ENCODE measurements around the gene MYO15B.

Gene MYO15B

DNA sequence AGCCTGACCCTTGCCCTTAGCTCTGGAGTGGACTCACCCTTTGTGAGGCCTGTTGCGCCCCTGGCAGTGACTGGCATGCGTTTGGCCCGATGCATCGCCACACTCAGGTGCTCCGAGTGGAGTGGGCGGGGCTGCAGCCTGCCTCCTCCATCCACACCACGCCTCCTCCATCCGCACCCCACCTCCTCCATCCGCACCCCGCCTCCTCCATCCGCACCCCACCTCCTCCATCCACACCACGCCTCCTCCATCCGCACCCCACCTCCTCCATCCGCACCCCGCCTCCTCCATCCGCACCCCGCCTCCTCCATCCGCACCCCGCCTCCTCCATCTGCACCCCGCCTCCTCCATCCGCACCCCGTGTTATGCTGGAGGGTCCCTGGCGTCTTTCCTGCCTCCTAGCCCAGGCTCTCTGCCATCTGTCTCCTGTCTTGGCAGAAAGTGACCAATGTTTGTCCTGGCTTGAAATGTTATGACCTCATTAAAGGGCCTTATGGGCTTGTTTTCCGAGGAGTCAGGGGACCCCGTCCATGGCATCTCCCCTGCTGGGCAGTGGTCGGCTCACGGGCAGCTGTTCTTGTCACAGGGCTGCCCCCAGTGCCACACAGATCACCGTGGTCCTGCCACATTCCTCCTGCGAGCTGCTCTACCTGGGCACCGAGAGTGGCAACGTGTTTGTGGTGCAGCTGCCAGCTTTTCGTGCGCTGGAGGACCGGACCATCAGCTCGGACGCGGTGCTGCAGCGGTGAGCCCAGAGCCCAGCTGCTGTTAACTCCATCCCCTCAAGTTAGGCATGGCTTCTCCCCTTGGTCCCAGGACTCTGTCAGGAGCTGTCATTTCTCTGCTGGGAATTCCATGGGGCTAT, 28.7 kb upstream of the MYO15B start:
- DNase-seq: no peak

DNA sequence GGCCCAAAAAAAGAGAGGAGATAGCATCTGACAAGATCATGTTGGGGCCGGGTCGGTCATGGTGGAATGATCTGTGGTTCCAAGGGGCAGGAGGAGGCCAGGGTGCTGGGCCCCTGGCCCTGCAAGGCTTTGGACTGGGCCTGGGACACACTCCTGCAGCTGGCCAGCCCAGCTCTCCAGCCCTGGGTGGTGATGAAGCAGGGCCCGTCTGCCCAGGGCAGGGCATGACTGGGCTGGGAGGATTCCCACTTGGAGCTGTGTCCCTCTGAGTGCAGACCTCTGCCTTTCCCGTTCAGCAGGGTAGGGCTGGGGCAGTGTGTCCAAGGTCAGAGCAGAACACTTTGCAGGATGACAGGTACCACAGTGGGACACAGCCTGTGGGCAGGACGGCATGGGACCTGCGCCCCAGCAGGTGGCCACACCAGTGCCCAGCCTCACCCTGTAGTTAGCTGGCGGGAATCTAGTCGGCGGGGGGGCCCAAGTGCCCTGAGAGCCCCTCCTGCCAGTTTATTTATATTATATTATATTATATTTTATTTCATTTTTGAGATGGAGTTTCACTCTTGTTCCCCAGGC, 27.6 kb upstream of the MYO15B start:
- no peak for DNase-seq

DNA sequence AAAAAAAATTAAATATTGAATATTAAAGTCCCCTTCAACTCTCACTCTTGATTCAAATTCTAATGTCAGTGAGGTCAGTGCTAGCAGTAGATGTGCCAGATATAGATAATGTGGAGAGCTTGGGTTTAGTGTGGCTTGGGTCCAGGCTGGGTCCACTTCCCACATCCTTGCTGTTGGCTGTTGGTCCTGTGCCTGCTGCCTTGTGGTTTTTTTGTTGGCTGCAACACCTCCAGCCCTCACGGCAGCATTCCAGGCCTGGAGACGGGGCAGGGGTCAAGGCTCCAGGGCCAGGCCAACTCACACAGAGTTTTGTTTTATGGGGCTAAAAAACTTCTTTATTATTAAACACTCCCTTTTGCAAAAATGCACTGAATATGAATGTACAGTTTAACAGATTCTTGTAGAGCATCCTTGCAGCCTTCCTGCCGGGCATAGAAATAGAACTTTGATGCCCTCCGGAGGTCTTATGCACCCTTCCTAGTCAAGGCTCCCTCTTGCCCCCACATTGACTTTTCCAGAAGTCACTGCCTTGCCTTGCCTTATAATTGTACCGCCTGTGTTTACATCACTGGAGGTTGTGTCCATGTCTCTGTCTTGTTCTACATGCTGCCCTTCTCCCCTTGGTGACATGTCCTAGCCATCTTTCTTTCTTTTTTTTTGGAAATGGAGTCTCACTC, 25.5 kb upstream of the MYO15B start:
- no peak for DNase-seq

DNA sequence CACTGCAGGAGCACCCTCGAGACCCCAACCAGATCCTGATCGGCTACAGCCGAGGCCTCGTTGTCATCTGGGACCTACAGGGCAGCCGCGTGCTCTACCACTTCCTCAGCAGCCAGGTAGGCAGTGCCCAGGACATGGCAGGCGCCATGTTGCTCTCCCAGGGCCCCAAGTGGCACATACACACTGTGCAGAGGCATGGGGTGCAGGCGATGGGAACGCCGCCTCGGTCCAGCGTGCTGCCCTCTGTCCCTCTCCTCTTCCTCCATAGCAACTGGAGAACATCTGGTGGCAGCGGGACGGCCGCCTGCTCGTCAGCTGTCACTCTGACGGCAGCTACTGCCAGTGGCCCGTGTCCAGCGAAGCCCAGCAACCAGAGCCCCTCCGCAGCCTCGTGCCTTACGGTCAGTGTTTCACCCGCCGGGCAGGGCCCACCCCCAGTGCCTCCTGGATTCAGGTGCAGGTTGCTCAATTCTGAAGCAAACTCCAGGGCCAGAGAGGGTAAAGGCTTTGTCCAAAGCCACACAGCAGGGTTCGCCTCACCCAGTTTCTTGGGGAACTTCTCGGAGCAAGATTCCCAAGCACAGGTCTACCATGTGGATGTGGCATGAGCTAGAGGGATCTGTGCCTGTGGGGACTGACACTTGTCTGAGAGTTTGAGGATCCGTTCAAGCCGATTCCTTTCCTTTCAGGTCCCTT, 24.4 kb upstream of the MYO15B start:
- DNase-seq: no peak

DNA sequence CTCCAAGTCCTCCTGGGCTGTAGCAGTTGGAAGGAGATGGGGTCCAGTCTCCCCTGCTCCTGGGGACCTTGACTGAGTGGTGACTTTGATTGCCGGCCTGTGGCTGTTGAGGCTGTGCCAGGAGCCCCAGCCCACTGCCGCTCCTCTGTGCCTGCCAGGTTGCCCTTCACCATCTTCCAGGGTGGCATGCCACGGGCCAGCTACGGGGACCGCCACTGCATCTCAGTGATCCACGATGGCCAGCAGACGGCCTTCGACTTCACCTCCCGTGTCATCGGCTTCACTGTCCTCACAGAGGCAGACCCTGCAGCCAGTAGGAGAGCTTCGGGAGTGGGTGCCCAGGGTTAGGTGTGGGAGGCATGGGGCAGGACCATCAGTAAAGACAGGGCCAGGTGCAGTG, 23.4 kb upstream of the MYO15B start:
- no peak for DNase-seq

DNA sequence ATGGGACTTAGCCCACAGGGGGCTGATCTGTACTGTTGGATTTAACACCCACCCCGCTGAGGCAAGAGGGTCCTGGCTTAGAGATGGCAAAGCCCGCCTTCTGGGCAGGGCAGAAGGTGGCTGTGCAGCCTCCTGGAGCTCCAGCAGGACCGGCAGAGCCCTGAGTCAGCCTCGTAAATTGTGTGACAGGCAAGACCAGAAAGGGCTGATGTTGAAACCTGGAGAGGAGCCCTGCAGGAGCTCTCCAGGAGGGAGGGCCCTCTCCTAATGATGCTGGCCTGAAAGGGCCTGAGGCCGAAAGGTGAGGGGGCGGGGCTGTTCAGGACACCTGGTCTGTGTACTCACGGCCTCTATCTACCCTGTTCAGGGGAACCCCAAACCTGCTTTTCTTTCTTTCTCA, 22.5 kb upstream of the MYO15B start:
- no peak for DNase-seq

DNA sequence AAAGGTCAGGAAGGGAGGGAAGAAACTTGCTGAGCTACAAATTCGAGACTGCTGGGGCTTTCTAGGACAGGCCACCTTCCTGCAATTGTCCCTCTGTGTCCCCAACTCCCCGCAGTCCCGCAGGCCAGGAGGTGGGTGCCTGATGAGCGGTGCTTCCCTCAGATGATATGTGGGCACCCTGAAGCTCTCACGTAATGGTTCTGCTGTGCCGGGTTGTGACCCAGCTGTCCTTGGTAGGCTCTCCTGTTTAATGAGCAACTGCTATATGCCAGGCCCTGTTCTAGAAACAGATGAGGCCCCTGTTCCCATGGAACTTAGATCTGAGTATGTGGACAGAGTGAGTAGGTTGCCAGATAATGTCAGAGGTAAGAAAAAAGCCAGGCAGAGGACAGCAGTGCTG, 22.0 kb upstream of the MYO15B start:
- no peak for DNase-seq

DNA sequence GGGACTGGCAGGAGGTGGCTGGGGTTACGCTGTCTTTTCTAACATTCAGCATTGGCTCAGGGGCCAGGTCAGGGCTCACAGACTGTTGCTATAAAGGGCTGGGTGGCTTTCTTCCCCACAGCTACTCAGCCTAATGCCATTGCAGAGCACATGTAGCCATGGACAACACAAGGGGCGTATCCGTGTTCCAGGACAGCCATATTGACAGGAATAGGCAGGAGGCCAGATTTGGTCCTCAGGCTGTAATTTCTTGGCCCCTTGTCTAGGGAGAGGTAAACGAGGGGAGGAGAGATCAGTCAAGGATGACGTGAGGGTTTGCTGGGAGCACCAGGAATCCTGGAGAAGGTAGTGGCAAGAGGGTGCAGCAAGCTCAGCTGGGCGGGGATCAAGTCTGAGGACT, 21.2 kb upstream of the MYO15B start:
- DNase-seq: no peak

DNA sequence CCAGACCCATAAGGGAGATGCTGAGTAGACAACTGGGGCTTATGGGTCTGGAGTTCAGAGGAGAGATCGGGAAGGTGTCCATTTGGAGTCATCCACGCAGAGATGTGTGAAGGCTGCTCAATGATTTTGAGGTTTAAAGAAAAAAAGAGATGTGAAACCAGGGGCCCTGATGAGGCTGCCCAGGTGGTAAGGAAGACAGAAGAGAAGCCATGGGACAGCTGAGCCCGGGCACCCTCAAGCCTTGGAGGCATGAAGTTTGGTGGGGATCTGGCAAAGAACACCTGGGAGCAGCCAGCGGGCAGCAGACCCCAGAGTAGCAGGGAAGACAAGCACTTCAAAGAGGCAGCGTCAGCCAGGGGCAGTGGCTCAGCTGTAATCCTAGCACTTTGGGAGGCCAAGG, 20.8 kb upstream of the MYO15B start:
- no peak for DNase-seq

DNA sequence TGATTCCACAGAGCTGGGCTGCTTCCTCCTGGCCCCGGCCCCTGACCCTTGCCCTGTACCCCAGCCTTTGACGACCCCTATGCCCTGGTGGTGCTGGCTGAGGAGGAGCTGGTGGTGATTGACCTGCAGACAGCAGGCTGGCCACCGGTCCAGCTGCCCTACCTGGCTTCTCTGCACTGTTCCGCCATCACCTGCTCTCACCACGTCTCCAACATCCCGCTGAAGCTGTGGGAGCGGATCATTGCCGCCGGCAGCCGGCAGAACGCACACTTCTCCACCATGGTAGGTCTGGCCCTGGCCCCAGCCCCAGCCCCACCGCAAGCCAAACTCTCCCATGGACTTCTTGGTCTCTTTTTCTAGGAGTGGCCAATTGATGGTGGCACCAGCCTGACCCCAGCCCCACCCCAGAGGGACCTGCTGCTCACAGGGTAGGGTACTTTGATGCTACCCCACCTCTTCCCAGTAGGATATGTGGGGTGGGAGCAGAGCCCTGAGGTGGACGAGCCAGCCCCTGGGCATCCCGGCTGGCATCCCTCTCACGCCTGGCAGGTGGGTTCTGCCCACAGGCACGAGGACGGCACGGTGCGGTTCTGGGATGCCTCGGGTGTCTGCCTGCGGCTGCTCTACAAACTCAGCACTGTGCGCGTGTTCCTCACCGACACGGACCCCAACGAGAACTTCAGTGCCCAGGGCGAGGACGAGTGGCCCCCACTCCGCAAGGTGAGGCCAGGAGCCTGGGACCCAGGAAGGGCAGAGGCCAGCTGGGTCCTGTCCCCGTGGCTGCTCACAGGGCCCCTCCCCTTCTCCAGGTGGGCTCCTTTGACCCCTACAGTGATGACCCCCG, 19.0 kb upstream of the MYO15B start:
- DNase-seq: no peak

DNA sequence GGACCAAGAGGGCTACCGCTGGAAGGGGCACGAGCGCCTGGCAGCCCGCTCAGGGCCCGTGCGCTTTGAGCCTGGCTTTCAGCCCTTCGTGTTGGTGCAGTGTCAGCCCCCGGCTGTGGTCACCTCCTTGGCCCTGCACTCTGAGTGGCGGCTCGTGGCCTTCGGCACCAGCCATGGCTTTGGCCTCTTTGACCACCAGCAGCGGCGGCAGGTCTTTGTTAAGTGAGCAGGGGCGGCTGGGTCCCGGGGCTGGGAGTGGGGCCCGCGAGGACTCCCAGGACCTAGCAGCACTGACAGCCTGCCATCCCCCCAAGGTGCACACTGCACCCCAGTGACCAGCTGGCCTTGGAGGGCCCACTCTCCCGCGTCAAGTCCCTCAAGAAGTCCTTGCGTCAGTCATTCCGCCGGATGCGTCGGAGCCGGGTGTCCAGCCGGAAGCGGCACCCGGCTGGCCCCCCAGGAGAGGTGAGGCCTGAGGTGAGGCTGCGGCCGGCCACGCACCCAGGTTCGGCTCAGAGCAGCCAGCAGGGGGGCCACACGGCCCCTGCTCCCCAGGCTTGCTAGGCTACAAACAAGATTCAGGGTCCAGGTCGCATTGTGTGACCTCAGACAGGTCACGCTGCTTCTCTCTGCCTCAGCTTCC, 17.4 kb upstream of the MYO15B start:
- DNase-seq: no peak

DNA sequence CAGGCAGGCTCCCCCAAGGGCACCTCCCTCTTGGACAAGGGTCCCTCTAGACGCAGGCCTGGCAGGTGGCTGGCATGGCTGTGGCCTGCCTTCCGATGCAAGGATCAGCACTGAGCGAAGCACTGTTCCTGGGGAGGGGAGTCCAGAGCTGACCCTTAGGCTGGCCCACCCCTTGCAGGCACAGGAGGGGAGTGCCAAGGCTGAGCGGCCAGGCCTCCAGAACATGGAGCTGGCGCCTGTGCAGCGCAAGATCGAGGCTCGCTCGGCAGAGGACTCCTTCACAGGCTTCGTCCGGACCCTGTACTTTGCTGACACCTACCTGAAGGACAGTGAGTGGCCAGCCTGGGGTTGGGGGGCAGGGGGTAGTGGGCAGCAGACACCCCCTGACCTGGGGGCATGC, 16.8 kb upstream of the MYO15B start:
- DNase-seq: no peak

DNA sequence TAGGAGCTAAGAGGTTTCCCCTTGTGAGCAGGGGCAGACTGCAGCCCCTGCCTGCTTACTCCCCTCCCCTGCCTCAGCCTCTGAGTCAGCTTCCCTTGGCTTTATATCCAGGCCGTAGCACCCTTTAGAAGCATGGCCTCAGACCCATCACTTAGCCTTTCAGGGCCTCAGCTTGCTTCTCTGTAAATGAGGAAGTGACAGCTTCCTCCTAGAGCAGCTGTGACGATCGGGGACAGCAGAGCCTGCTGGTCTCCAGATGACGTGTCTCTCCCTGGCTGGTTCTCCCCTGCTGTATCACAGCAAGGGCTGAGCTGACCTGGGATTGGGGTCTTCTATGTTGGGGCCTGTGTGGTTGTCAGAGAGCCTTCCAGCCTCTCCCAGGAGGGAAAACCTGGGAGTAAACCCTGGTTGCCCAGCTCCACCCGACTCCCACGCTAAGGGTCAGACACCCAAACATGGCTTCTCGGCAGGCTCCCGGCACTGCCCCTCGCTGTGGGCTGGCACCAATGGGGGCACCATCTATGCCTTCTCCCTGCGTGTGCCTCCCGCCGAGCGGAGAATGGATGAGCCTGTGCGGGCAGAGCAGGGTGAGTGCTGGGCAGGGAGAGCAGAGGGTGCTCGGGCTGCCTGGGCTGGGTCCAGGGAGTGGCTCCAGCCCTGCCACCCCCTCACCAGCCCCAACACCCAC, 16.3 kb upstream of the MYO15B start:
- DNase-seq: no peak

DNA sequence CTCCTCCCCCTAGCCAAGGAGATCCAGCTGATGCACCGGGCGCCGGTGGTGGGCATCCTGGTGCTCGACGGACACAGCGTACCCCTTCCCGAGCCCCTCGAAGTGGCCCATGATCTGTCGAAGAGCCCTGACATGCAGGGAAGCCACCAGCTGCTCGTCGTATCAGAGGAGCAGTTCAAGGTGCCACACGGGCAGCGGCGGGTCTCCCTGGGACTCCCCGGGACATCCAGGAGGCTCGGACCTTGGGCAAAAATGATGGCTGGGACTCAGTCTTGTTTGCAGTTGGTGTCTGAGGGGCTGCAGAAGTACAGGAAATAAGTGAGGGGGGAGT, 15.8 kb upstream of the MYO15B start:
- no peak for DNase-seq

DNA sequence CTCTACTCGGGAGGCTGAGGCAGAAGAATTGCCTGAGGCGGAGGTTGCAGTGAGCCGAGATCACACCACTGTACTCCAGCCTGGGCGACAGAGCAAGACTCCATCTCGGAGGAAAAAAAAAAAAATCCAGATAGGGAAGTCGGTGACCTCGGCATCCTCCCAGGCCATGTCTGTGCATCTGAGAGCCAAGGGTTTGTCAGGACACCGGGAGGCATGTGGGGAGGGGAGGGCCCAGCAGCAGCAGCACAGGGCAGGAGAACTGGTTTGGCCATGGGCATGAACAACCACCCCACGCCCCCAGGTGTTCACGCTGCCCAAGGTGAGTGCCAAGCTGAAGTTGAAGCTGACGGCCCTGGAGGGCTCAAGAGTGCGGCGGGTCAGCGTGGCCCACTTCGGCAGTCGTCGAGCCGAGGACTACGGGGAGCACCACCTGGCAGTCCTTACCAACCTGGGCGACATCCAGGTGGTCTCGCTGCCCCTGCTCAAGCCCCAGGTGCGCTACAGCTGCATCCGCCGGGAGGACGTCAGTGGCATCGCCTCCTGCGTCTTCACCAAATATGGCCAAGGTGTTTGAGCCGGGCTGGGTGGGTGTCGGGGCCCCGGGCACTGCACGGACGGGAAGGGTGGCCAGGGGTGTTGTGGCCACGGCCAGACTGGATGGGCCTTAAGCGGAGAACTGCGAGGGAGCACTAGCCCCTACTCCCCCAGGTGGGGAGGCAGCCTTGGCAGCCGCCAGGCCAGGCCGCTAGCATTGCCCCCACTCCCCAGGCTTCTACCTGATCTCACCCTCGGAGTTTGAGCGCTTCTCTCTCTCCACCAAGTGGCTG, 14.7 kb upstream of the MYO15B start:
- DNase-seq: no peak

DNA sequence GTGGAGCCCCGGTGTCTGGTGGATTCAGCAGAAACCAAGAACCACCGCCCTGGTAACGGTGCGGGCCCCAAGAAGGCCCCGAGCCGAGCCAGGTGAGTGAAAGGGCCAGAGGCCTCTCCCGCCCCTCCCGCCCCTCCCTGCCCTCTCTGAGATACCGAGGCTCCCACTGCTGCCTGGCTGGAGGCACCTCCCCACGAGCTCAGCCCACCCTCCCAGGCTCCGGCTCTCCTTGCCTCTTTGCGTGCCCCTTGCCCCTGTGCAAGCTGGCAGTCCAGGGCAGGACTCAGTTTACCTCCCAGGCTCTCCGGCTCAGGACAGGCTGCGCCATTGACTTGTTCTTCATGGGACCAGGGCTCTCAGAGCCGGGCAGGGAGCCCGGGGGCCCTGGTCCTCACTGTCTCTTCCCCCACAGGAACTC, 14.1 kb upstream of the MYO15B start:
- no peak for DNase-seq

DNA sequence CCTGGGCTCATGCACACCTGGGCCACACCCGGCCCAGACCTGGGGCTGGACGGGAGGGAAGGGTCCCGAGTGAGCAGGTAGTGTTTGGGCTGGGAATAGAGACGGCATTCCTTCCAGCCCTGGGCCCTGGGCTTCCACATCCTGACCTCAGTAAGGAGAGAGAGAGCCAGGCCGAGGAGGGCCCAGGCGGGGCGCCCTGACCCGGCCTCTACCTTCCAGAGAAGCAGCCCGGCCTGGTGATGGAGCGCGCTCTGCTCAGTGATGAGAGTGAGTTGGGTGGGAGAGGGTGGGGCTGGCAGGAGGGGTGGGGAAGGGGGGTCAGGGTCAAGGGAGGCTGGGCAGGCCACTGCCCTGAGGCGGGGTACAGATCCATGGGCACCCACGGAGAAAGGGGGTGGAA, 13.6 kb upstream of the MYO15B start:
- DNase-seq: no peak

DNA sequence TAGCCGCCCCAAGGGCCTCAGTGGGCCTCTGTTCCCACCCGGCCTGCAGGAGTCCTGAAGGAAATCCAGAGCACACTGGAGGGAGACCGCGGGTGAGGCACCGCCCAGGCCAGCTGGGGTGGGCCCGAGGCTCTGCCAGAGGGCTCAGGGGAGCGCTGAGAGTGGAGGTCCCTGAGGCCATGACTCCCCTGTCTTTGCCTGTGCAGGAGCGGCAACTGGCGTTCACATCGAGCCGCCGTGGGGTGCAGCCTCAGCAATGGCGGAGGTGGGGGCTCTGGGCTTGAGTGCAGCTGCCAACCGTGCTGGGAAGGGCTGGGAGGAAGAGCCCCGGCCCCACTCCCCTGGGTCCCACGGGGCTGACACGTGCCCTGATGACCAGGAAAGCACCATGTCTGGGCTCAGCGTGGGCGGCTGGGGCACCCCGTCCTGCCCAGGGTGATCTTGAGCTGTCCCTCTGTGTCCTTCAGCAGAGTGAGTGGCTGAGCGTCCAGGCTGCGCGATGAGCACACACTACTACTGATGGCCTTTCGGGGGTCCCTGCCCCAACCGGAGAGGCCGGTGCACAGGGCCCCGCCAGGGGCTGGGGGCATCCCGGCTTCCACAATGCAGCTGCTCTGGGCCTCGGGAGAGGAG, 13.1 kb upstream of the MYO15B start:
- DNase-seq: no peak

DNA sequence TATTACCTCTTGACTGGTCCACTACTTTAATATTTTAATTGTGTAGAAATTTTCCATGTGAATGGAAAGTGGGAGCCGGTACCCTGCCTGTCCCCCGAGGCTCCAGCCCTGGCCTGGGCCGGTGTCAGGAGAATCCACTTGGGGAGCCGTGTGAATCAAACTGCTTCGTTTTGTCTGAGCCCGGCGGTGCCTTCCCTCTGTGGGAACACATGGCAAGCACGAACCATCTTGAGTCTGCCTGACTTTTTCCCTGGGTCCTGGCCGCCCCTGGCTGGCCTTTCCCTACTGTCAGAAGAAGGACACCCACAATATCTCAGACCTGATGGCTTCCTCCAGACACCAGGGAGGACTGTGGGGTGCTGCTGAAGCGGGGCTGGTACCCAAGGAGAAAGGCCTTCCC, 12.4 kb upstream of the MYO15B start:
- DNase-seq: no peak

DNA sequence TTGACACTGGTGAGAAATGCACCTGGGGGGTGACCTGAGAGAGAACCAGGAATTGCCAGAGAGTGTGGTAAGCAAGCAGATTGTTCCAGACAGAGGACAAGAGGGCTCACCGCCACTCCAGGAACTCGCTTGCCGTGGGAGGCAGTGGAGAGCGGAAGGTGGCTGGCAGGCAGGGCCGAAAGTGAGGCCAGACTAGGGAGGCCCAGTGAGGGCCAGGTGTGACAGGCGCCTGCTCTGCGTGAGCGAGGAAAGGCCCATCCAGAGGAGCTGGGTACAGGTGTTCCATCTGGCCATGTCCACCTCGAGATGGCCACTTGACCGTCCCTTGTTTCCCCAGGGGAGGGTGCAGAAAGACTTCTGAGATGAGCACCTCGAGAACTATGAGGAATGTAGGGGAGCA, 11.9 kb upstream of the MYO15B start:
- no peak for DNase-seq
